Right lobe of liver (tissue), 6 donors: ENCODE data around the gene CEACAM6. TPM values are rescaled to one million over a fixed set of nuclear protein-coding genes. Genes with fewer than 3 reads are reported as not detected.
"Not testable (repeated sequence)": the region's sequence is repeated elsewhere in the genome, so short reads cannot be mapped to it uniquely, and the experiment has no call there.

ENCODE experiments used
- ATAC-seq, 4 donors: fragments of 200-7000 bp; cut with Tn5 transposase; one replicate each; pipeline ENCODE4 v1.9.1; 2020; ENCODE audit warnings: mild to moderate bottlenecking in 4 of 4, moderate library complexity in 4 of 4
- DNase-seq, 3 donors: peaks; one replicate each; pipeline ENCODE4 v3.0.0-alpha.2; 2020
- H3K27ac ChIP-seq, 3 donors: fragments of 200-600 bp; one replicate each; pipeline ENCODE4 v1.8.0; 2022
- H3K27me3 ChIP-seq, 2 donors: fragments of 200-600 bp; one replicate each; pipeline ENCODE4 v1.8.0; 2022
- H3K36me3 ChIP-seq, 4 donors: fragments of 200-600 bp; sonication (generic) in 1 of 4; one replicate each; pipeline versions ENCODE4 v1.5.1 to v1.8.0; 2017 to 2022; ENCODE audit warnings: control low read depth in 1 of 4
- H3K4me1 ChIP-seq, 4 donors: fragments of 200-600 bp; sonication (generic) in 1 of 4; one replicate each; pipeline versions ENCODE4 v1.5.1 to v1.8.0; 2017 to 2022; ENCODE audit warnings: control low read depth in 1 of 4
- H3K4me3 ChIP-seq, 3 donors: fragments of 200-600 bp; one replicate each; pipeline ENCODE4 v1.8.0; 2022
- H3K9me3 ChIP-seq, 4 donors: fragments of 200-600 bp; sonication (generic) in 1 of 4; one replicate each; pipeline versions ENCODE4 v1.5.1 to v1.8.0; 2017 to 2022; ENCODE audit warnings: control low read depth in 1 of 4
- POLR2A ChIP-seq: fragments of 450-650 bp; IDR thresholded peaks from one replicate; pipeline ENCODE4 v1.6.1; 2017; ENCODE audit warnings: antibody characterized with exemption, mild to moderate bottlenecking
- WGBS: methylation state at CpG from one replicate; pipeline ENCODE4 v1.1.6; 2018; ENCODE audit warnings: low coverage, low lambda C conversion rate; ENCODE audit not compliant: insufficient coverage; ENCODE audit errors: missing lambda C conversion rate; 5-methylcytosine and 5-hydroxymethylcytosine counted together
- intact Hi-C, 2 donors: fragments of 100-400 bp; cut with DNase I; formaldehyde crosslinking; loops; one replicate each; pipeline versions ENCODE4 v1.11.2 to v1.14.1; 2022
- total RNA-seq, 6 experiments: library from RNA; depleted of rRNA in 2 of 6; stranded (reverse); fragments of >200 nt in 2 of 6; fragmentation: NEBNext Ultra II Directional in 3 of 6; extraction: Animal tissue kit (Norgen Biotek cat#: 25700) in 3 of 6; gene quantifications; one replicate each; pipeline versions ENCODE4 v1.1.0 to v1.2.4, GENCODE V29; 2016 to 2023
- TF ChIP-seq, protein P1 (sequence below), 4 donors: fragments of 200-600 bp in 3 of 4; fragments of 450-650 bp in 1 of 4; IDR thresholded peaks; one replicate each; pipeline versions ENCODE4 v1.5.1 to v1.8.0; 2016 to 2022; ENCODE audit warnings: antibody characterized with exemption in 4 of 4, mild to moderate bottlenecking in 2 of 4
- donor health status: DM: no; HTN: yes; CAD: no.
- donor health status: DM: no; HTN: no; CAD: no.
- donor health status: DM: no; HTN: no; CAD: no.
- donor health status: DM: no; HTN: yes; CAD: no.
- donor health status: DM: no; HTN: yes; CAD: no.

Gene CEACAM6
- total RNA-seq, 6 experiments from 2014 or later: 0.18 to 0.44 (median 0.23) TPM; not detected in 2

GRCh38 chr19:41745756-41746155 is 9.6 kb upstream of the CEACAM6 start:
- Histone ChIP-seq H3K27me3 (no peaks in the 10 kb centered on the region), H3K27ac (no peak overlapping the region), H3K36me3 (no peaks in the 10 kb centered on the region), H3K9me3 (no peaks in the 10 kb centered on the region), H3K4me3 (no peak overlapping the region), H3K4me1 (no peaks in the 10 kb centered on the region)
- DNase-seq (no peak), ATAC-seq (no peak)
- 34% methylated on average over 5 of the region's 5 CpGs for WGBS
- TF ChIP-seq, protein P1, sequence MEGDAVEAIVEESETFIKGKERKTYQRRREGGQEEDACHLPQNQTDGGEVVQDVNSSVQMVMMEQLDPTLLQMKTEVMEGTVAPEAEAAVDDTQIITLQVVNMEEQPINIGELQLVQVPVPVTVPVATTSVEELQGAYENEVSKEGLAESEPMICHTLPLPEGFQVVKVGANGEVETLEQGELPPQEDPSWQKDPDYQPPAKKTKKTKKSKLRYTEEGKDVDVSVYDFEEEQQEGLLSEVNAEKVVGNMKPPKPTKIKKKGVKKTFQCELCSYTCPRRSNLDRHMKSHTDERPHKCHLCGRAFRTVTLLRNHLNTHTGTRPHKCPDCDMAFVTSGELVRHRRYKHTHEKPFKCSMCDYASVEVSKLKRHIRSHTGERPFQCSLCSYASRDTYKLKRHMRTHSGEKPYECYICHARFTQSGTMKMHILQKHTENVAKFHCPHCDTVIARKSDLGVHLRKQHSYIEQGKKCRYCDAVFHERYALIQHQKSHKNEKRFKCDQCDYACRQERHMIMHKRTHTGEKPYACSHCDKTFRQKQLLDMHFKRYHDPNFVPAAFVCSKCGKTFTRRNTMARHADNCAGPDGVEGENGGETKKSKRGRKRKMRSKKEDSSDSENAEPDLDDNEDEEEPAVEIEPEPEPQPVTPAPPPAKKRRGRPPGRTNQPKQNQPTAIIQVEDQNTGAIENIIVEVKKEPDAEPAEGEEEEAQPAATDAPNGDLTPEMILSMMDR (IDR thresholded peaks at IDR 0.05): no peak
- intact Hi-C loops: no loop called here

- Histone ChIP-seq H3K36me3 (no peaks in the 10 kb centered on the region), H3K4me1 (no peaks in the 10 kb centered on the region), H3K4me3 (no peak overlapping the region), H3K27me3 (no peaks in the 10 kb centered on the region), H3K27ac (no peak overlapping the region), H3K9me3 (no peaks in the 10 kb centered on the region)
- ATAC-seq: peak; percentile 74 to 80 (median 79)
- intact Hi-C loops: no loop called here
- TF ChIP-seq POLR2A: no peak
- TF ChIP-seq, protein P1 (IDR thresholded peaks at IDR 0.05): peak; percentile 41 to 56 (median 46)
- DNase-seq: peak in 1 of 3 donors; percentile 31
- 13% methylated on average over 11 of the region's 11 CpGs for WGBS
Measured at GRCh38 chr19:41746593-41747227, 8.6 kb upstream of the CEACAM6 start.

- TF ChIP-seq, protein P1 (IDR thresholded peaks at IDR 0.05): no peak
- no peak for TF ChIP-seq POLR2A
- Histone ChIP-seq H3K4me3 (no peak overlapping the region), H3K9me3 (no peaks in the 10 kb centered on the region), H3K4me1 (no peaks in the 10 kb centered on the region), H3K27me3 (no peaks in the 10 kb centered on the region), H3K36me3 (no peaks in the 10 kb centered on the region), H3K27ac (no peak overlapping the region)
- WGBS: 40% methylated on average over 3 of the region's 3 CpGs
- DNase-seq (no peak), ATAC-seq (no peak)
- intact Hi-C loops: no loop called here
Measured at GRCh38 chr19:41748012-41748411, 7.3 kb upstream of the CEACAM6 start.

DNA sequence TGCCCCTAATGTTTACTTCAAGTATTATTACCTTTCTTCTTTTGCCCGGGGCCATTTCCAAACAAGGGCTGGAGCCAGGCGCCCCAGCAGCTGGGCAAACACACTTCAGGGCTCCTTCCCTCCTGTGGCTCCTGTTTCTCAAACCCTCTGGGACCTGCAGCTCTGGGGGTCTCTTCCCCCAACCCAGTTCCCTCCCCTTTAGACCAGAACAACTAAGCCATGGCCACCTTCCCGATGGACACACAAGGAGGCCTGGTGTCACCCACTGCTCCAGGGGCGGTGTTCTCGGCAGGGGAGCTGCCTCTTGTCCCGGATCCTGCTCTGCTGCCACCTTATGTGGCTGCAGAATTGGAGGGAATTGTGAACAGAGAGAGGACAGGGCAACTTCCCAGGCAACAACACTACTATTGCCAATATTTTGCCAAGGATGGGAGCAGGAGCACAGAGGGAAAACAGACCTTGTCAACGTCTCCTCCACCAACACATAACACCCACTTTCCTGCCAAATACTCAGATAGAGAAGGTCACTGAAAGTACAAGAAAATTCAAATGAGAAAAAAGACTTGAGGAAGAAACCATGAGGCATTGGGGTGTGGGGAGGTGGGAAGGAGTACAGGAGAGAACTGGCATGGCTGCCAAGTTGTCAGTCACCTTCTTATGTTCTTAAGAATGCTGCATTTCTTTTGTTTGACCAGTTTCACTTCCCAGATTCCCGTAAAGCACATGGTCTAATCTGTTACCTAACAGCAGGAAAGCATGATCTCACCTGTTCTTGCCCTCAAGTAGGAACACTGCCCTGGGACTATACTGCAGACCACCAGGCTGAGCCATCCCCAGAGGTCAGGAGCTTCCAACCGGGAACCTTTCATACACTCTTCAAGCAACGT is 4.8 kb upstream of the CEACAM6 start:
- H3K4me3 ChIP-seq, ATAC-seq, H3K27ac ChIP-seq, H3K36me3 ChIP-seq, DNase-seq, H3K9me3 ChIP-seq, intact Hi-C loops, H3K27me3 ChIP-seq, H3K4me1 ChIP-seq: not testable (repeated sequence)
- WGBS: 31% methylated on average over 5 of the region's 10 CpGs

DNA sequence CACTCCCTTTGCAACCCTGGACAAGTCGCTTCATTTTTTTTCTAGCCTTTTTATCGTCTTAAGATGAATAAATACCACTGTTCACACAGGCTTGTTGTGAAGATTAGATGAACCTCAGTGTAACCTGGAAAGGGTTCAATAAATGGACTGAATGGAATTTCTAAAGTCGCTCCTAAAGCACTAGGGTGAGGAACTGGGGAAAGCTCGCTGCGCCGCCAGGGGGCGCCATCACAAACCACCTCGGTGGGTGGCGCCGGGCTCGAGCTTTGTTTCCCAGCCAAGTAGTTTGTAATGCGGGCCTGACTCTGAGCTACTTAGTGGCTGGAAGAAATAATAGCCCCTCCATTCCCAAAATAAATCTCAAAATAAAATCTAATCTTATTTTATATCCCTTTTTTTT is 2.2 kb upstream of the CEACAM6 start:
- intact Hi-C loops: no loop called here
- Histone ChIP-seq H3K36me3 (no peaks in the 10 kb centered on the region), H3K4me3 (no peak overlapping the region), H3K27me3 (no peaks in the 10 kb centered on the region), H3K9me3 (no peaks in the 10 kb centered on the region), H3K27ac (no peak overlapping the region), H3K4me1 (no peaks in the 10 kb centered on the region)
- no peak for TF ChIP-seq POLR2A
- TF ChIP-seq, protein P1 (IDR thresholded peaks at IDR 0.05): peak; percentile 33 to 74 (median 66)
- peak; percentile 37 to 70 (median 63) for ATAC-seq
- DNase-seq: peak in 2 of 3 donors; percentile 56 to 67
- WGBS: 7% methylated on average over 12 of the region's 12 CpGs
